Lower lobe of right lung (tissue), 2 donors: ENCODE results near the gene ANO2. TPM values are rescaled to one million over a fixed set of nuclear protein-coding genes. Genes with fewer than 3 reads are reported as not detected.

Experiments used
- ATAC-seq, 2 donors: fragments of 200-7000 bp; cut with Tn5 transposase; one replicate each; pipeline ENCODE4 v1.9.1; 2020 to 2022; ENCODE audit warnings: mild to moderate bottlenecking in 2 of 2, moderate library complexity in 2 of 2
- DNase-seq: peaks from one replicate; pipeline ENCODE4 v3.0.0-alpha.2; 2020
- H3K27ac ChIP-seq: fragments of 200-600 bp; one replicate; pipeline ENCODE4 v1.8.0; 2022
- H3K27me3 ChIP-seq: fragments of 200-600 bp; one replicate; pipeline ENCODE4 v1.8.0; 2022; ENCODE audit warnings: low read depth
- H3K36me3 ChIP-seq: fragments of 200-600 bp; one replicate; pipeline ENCODE4 v1.8.0; 2022; ENCODE audit warnings: mild to moderate bottlenecking
- H3K4me1 ChIP-seq: fragments of 200-600 bp; one replicate; pipeline ENCODE4 v1.8.0; 2022
- H3K4me3 ChIP-seq: fragments of 200-600 bp; one replicate; pipeline ENCODE4 v1.8.0; 2022; ENCODE audit warnings: mild to moderate bottlenecking
- H3K9me3 ChIP-seq: fragments of 200-600 bp; one replicate; pipeline ENCODE4 v1.8.0; 2022
- intact Hi-C: fragments of 100-400 bp; cut with DNase I; formaldehyde crosslinking; loops from one replicate; pipeline ENCODE4 v1.11.0; 2022
- total RNA-seq: library from RNA; stranded (reverse); fragmentation: NEBNext Ultra II Directional; extraction: Animal tissue kit (Norgen Biotek cat#: 25700); gene quantifications from one replicate; pipeline ENCODE4 v1.2.1, GENCODE V29; 2021
- TF ChIP-seq, protein P1 (sequence below): fragments of 200-600 bp; IDR thresholded peaks from one replicate; pipeline ENCODE4 v1.8.0; 2022; ENCODE audit warnings: antibody characterized with exemption, mild to moderate bottlenecking
- donor health status: DM: no; HTN: yes; CAD: no; lungs with severe emphysema.

ANO2 gene
- total RNA-seq, 1 donor from 2014 or later = 22.2 TPM

DNA sequence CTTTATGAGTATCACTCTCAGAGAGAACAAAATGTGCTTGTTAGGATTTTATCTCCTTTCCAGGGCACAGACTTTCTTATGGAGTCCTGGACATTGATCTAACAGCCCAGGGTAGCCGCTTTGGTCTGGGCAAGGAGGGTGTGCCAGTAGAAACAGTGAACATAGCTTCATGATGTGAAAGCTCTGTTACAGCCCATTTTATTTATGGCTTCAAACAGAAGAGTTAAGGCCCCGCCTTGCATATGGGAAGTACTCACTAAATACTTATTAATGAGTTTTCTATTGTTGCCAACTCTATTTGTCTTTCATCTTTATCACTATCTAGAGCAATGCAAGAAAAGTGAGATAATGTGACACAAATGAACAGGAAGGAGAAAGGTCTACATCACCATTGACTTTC lies 312.6 kb downstream of the ANO2 start:
- Histone ChIP-seq H3K4me1 (no peaks in the 10 kb centered on the region), H3K4me3 (no peak overlapping the region), H3K36me3 (no peaks in the 10 kb centered on the region), H3K9me3 (no peaks in the 10 kb centered on the region), H3K27ac (no peak overlapping the region), H3K27me3 (no peaks in the 10 kb centered on the region)
- DNase-seq = no peak
- intact Hi-C loops = no loop called here
- ATAC-seq = no peak
- TF ChIP-seq, protein P1, sequence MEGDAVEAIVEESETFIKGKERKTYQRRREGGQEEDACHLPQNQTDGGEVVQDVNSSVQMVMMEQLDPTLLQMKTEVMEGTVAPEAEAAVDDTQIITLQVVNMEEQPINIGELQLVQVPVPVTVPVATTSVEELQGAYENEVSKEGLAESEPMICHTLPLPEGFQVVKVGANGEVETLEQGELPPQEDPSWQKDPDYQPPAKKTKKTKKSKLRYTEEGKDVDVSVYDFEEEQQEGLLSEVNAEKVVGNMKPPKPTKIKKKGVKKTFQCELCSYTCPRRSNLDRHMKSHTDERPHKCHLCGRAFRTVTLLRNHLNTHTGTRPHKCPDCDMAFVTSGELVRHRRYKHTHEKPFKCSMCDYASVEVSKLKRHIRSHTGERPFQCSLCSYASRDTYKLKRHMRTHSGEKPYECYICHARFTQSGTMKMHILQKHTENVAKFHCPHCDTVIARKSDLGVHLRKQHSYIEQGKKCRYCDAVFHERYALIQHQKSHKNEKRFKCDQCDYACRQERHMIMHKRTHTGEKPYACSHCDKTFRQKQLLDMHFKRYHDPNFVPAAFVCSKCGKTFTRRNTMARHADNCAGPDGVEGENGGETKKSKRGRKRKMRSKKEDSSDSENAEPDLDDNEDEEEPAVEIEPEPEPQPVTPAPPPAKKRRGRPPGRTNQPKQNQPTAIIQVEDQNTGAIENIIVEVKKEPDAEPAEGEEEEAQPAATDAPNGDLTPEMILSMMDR = no peak

DNA sequence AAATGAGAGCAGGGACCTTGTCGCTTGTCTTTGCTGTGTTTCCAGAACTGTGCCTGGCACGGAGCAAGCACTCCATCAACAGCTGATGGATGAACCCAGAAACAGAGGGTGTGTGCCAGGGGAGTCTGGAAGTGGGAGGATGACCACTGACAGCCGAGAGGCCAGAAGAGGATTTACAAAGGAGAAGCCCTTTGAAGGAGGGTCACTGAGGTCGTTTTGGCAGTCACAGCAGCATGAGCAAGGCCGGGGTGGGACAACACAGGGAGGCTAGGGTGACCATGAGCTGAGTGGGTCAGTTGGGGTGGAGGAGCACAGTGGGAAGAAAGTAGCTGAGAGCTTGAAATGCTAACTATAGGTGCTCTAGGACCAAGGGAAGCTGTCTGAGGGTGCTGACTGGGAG lies 313.6 kb downstream of the ANO2 start:
- Histone ChIP-seq H3K4me1 (no peaks in the 10 kb centered on the region), H3K27me3 (no peaks in the 10 kb centered on the region), H3K9me3 (no peaks in the 10 kb centered on the region), H3K27ac (no peak overlapping the region), H3K36me3 (no peaks in the 10 kb centered on the region), H3K4me3 (no peak overlapping the region)
- TF ChIP-seq, protein P1 = no peak
- intact Hi-C loops = no loop called here
- no peak for DNase-seq
- no peak for ATAC-seq

DNA sequence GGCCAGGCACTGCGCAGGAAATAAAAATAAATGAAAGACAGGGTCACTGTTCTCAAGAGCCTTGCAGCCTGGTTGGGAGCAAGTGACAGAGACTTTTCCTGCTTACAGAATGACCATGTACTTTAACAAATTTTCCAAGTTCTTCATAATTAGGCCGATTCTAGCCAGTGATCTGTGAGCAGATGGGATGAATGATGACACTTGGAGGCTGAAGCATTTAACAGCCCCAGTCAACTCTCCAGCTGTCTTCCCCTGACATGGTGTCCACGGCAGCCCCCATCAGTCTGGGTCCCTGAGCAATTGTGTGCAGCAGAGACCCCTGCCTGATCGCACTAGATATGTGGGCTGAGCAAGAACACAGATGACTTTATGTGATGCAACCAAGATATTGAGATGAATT lies 314.3 kb downstream of the ANO2 start:
- intact Hi-C loops = no loop called here
- Histone ChIP-seq H3K36me3 (no peaks in the 10 kb centered on the region), H3K27ac (no peak overlapping the region), H3K9me3 (no peaks in the 10 kb centered on the region), H3K4me3 (no peak overlapping the region), H3K4me1 (no peaks in the 10 kb centered on the region), H3K27me3 (no peaks in the 10 kb centered on the region)
- DNase-seq (no peak), ATAC-seq (no peak)
- TF ChIP-seq, protein P1 = no peak

DNA sequence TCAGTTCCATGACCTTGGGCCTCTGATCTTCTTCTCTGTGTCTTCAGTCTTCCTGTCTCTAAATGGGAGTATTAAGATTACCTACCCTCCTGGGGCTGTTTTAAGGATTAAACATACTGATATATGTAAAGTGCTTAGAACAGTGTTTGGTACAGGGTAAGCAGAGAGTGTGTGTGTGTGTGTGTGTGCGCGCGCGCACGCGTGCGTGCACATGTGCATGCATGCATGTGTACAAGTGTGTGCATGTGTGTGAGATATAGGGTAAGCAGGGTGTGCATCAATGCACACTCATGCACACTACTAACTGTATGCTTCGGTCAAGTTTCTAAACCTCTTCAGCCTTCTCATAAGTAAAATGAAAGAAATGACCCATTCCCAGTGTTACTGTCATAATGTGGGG lies 316.6 kb downstream of the ANO2 start:
- intact Hi-C loops = no loop called here
- no peak overlapping the region for H3K27ac ChIP-seq
- no peaks in the 10 kb centered on the region for H3K36me3 ChIP-seq
- no peak overlapping the region for H3K4me3 ChIP-seq
- H3K27me3 ChIP-seq = no peaks in the 10 kb centered on the region
- ATAC-seq (no peak), DNase-seq (no peak)
- H3K4me1 ChIP-seq = no peaks in the 10 kb centered on the region
- no peaks in the 10 kb centered on the region for H3K9me3 ChIP-seq
- TF ChIP-seq, protein P1 = no peak

DNA sequence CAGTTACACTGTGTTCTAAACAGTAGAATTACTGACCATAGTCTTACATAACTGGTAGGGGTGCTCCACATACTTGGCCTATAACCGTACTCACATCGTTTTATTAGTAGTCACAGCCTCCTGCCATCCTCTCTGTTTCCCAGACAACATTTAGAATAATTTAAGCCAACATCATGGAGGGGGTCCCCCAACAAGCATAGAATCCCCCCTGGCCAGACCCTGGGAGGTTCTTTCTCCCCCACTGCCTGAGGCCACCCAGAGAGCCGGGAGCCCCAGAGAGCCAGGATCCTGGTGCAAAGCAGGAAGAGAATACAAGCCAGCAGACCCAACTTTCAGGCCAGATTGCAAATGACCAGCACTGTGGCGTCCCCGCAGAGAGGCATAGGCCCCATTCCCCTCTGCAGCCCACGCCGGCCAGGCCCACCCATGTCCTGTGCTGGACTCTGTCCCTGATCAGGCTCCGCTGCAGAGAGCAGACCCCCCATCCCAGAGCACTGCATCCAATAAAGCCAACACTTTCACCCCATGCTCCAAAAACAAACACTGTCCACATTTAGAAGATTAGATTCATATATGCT lies 317.9 kb downstream of the ANO2 start:
- intact Hi-C loops = no loop called here
- TF ChIP-seq, protein P1 = no peak
- Histone ChIP-seq H3K4me3 (no peak overlapping the region), H3K9me3 (no peaks in the 10 kb centered on the region), H3K27ac (no peak overlapping the region), H3K36me3 (no peaks in the 10 kb centered on the region), H3K4me1 (no peaks in the 10 kb centered on the region), H3K27me3 (no peaks in the 10 kb centered on the region)
- no peak for DNase-seq
- ATAC-seq = no peak

DNA sequence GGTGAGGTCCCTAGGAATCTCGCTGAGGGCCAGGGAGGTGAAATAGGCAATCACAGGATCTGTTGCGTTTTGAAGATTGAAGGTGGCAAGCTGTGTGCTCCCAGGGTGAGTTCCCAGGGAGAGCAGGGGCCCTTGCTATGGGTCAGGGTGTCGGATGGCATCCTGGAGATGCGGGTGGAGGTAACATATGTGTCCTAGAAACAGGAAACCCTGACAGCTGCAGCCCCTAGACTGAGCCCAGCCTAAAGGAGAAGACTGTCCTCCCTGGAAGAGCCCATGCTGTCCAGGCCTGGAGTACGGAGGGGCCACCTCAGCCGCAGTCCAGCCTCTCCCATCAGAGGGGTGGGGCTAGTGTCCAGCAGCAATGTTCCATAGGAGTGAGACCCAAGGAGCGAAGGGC lies 318.9 kb downstream of the ANO2 start:
- H3K9me3 ChIP-seq = no peaks in the 10 kb centered on the region
- H3K27ac ChIP-seq = no peak overlapping the region
- intact Hi-C loops = no loop called here
- no peak for DNase-seq
- no peaks in the 10 kb centered on the region for H3K36me3 ChIP-seq
- TF ChIP-seq, protein P1 = no peak
- no peaks in the 10 kb centered on the region for H3K4me1 ChIP-seq
- no peak for ATAC-seq
- H3K27me3 ChIP-seq = no peaks in the 10 kb centered on the region
- H3K4me3 ChIP-seq = no peak overlapping the region
